HG03280 (cell line): ENCODE measurements around the gene GTPBP6.
A peak's percentile ranks its signal among the peaks of the same experiment; 100 is the strongest.
"Not testable (repeated sequence)": the region's sequence is repeated elsewhere in the genome, so short reads cannot be mapped to it uniquely, and the experiment has no call there.

Experiments
- ATAC-seq: cut with Tn5 transposase; IDR thresholded peaks from one replicate; pipeline ENCODE4 v1.9.1; 2021; ENCODE audit warnings: mild to moderate bottlenecking, moderate library complexity; ENCODE audit not compliant: unreplicated experiment

GTPBP6 gene

DNA sequence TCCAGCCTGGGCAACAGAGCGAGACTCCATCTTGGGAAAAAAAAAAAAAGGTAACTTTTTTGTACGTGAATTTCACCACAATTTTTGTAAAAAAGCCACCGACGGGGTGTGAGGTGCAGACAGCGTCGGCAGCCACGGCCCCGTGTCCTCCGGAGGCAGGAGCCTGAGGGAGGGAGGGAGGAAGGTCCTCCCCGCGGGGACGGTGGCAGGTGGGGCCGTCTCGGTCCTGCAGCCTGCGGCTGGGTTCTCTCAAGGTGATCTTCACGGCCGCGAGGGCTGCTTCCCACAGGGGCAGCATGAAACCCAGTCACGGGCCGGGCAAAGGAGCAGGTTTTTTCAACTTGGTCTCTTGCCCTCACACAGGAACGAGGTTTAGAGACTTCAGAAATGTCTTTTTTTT, 23.5 kb downstream of the GTPBP6 start:
- no peak for ATAC-seq

DNA sequence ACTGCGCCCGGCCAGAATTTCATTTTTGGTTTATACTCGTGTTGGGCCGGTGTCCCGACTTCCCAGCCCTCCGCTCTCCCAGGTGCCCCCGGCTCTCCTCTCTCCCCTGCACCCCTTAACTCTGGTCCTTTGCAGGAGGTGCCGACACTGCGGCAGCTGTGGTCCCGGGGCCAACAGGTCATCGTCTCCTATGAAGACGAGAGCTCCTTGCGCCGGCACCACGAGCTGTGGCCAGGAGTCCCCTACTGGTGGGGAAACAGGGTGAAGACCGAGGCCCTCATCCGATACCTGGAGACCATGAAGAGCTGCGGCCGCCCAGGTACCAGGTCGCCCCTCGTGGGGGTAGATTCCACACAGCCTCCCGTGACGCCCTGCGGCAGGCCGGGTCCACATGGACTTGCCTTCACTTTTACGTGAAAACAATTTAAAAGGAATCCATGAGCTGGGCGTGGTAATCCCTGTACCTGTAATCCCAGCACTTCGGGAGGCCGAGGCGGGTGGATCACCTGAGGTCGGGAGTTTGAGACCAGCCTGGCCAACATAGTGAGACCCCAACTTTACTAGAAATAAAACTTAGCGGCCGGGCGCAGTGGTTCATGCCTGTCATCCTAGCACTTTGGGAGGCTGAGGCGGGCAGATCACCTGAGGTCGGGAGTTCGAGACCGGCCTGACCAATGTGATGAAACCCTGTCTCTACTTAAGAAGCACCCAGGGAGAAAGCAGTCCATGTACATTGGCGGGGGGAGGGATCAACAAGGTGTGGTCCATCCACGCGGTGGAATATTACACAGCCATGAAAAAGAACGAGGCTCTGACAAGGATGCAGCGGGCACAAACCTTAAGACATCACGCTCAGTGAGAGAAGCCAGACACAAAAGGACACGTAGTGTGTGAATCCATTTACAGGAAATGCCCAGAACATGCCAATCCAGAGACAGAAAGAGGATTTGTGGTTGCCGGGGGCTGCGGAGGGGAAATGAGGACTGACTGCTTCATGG, 25.4 kb downstream of the GTPBP6 start:
- no peak for ATAC-seq

DNA sequence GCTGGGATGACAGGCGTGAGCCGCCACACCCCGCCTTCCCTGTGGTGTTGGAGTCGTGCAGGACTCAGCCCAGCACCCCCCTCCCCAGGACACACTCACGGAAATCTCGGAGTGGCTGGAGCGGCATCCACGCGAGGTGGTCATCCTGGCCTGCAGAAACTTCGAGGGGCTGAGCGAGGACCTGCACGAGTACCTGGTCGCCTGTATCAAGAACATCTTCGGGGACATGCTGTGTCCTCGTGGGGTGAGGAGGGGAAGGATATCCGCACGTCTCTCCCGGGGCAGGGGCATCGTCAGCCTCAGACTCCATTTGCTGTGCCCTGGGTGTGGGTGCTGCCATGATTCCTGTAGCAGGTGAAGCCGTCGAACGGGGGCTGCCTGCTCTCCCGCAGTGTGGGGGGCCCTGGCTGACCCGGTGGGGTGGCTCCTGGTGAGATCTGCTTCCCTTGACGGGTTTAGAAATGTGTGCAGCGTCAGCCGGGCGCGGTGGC, 27.1 kb downstream of the GTPBP6 start:
- no peak for ATAC-seq

DNA sequence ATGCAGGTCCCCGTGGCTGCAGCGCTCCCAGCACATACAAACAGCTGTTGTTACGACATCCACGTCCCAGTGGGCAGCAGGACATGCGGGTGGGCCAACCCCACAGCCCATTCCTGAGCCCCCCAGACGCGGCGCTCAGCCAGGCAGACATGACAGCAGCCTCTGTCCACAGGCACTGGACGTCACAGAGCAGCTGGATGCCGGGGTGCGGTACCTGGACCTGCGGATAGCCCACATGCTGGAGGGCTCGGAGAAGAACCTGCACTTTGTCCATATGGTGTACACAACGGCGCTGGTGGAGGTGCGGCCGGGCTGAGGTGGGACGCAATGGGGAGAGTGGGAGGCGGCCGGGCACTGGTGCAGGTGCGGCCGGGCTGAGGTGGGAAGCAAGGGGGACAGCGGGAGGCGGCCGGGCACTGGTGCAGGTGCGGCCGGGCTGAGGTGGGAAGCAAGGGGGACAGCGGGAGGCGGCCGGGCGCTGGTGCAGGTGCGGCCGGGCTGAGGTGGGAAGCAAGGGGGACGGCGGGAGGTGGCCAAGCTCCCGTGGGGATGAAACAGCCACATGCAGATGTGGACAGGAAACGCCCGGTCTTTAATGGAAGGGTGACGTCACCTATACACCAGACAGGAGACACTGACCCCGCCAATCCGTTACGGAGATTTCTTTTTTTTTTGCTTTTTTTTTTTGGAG, 28.0 kb downstream of the GTPBP6 start:
- ATAC-seq = no peak

DNA sequence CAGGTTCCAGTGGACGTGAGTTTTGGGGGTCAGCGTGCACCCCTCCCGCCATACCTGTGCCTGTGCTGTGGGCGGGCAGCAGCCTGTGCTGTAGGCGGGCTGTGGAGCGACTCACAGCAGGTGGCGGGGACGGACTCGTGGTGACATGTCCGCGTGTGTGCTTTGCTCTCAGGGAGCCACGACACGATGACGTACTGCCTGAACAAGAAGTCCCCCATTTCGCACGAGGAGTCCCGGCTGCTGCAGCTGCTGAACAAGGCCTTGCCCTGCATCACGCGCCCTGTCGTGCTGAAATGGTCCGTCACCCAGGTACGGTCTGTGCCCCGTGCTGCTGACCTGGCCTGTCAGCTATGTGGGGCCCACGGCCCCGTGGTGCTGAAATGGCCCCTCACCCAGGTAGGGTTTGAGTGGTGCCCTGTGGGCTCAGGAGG, 30.0 kb downstream of the GTPBP6 start:
- no peak for ATAC-seq

DNA sequence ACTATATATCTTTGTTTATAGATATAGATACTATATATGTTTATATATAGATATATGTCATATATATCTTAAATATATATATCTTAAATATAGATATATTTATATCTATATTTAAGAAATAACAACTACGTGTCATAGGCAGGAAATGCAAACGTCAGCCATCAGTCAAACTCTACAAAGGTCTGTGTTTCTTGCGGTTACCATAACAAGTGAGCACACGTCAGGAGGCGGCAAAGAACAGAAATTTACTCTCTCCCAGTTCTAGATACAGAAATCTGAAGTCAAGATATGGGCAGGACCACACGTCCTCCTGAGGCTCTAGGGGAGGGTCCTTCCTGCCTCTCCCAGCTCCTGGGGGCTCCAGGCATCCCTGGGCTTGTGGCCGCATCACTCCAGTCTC, 30.9 kb downstream of the GTPBP6 start:
- no peak for ATAC-seq

DNA sequence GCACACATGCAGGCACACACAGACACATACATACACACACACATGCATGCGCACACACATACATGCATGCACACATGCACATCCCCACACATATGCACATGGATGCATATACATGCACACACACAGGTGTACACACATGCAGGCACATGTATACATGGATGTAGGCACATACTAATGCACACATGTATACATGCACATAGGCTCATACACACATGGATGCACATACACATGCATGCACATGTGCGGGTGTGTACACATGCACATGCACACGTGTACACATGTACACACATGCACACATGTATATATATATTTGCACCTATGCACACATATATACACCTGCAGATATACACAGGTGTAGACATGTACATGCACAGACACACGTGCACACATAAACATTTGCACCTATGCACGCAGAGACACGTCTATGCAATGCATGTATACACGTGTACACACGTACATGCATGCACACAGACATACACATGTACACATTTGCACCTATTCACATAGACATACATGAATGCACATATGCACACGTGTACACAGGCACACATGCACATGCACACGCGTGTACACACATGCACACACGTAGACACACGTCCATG, 33.4 kb downstream of the GTPBP6 start:
- no peak for ATAC-seq

DNA sequence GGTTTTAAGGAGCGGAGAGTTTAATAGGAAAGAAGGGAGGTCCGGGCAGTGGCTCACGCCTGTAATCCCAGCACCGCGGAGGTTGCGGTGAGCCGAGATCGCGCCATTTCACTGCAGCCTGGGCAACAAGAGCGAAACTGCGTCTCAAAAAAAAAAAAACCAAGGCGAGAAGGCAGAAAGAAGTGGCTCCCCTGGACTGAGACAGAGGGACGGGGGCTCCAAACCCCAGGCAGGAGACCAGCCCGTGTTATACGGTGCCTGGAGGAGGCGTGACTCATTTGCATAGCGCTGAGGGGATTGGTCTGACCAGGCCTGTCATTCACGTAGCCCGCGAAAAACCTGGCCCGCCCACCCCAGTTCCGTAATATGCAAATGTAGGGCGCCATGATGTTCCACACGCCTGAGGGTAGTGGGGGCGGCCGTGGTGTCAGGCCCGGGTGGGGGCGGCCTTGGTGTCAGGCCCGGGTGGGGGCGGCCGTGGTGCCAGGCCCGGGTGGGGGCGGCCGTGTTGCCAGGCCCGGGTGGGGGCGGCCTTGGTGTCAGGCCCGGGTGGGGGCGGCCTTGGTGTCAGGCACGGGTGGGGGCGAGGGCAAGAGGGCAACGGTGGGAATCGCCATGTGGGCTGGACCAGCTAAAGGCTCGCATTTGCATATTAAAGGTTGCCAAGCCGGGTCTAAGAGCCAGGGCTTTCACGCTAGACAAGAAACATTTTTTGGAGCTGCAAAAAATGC, 35.3 kb downstream of the GTPBP6 start:
- peak; percentile 99 for ATAC-seq

DNA sequence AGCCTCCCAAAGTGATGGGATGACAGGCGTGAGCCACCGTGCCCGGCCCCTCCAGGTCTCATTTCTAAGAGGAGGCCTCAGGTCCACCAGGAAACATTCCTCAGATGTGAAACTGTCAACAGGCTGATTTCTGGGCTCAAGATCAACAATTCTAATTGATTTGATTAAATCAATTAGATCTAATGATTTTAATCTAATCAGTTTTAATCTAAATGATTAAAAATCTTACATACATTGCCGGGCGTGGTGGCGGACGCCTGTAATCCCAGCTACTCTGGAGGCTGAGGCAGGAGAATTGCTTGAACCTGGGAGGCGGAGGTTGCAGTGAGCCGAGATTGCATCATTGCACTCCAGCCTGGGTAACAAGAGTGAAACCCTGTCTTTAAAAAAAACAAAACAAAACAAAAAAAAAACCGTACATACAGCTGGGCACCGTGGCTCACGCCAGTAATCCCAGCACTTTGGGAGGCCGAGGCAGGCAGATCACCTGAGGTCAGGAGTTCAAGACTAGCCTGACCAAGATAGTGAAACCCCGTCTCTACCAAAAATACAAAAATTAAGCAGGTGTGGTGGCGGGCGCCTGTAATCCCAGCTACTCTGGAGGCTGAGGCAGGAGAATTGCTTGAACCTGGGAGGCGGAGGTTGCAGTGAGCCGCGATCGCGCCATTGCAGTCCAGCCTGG, 36.5 kb downstream of the GTPBP6 start:
- ATAC-seq = not testable (repeated sequence)

DNA sequence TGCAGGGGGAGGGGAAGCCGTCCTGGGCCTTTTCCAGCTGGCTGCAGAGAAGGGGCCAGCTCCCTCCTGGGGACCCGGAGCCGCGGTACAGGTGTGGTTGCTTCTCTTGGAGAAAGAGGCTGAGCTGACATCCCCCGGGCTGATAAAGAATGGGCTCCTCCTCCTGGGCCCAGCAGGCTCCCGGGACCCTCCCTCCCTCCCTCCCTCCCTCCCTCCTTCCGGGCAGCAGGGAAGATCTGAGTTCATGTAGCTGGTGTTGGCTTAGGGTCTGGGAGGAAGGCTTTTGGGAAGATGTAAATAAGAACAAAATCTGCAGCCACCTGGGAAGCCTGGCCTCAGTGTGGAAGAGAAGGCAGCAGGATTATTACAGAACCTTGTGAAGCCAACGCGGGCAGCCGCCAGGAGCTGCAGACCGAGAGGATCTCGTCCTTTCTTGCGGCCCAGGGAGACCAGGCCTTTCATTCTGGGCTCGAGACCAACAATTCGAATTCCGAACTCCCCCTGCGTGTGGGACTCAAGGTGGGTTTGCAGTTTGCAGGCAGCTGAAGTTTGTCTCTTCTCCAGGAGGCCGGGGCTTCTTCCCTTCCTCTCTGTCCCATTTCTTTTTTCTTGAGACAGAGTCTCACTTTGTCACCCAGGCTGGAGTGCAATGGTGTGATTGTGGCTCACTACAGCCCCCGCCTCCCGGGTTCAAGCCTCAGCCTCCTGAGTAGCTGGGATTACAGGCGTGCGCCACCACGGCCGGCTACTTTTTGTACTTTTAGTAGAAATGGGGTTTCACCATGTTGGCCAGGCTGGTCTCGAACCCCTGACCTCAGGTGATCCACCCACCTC, 37.2 kb downstream of the GTPBP6 start, which contains the start of gene PLCXD1:
PLCXD1 (plus strand) TSS at position 216 of the 834 bp plus-strand sequence. CDS start 2,807 bp downstream, outside the sequence.
- no peak for ATAC-seq

DNA sequence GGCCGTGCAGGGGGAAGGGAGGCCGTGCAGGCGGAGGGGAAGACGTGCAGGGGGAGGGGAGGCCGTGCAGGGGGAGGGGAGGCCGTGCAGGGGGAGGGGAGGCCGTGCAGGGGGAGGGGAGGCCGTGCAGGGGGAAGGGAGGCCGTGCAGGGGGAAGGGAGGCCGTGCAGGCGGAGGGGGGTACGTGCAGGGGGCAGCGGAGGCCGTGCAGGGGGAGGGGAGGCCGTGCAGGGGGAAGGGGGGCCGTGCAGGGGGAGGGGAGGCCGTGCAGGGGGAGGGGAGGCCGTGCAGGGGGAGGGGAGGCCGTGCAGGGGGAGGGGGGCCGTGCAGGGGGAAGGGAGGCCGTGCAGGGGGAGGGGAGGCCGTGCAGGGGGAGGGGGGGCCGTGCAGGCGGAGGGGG, 37.9 kb downstream of the GTPBP6 start:
- ATAC-seq = not testable (repeated sequence)

DNA sequence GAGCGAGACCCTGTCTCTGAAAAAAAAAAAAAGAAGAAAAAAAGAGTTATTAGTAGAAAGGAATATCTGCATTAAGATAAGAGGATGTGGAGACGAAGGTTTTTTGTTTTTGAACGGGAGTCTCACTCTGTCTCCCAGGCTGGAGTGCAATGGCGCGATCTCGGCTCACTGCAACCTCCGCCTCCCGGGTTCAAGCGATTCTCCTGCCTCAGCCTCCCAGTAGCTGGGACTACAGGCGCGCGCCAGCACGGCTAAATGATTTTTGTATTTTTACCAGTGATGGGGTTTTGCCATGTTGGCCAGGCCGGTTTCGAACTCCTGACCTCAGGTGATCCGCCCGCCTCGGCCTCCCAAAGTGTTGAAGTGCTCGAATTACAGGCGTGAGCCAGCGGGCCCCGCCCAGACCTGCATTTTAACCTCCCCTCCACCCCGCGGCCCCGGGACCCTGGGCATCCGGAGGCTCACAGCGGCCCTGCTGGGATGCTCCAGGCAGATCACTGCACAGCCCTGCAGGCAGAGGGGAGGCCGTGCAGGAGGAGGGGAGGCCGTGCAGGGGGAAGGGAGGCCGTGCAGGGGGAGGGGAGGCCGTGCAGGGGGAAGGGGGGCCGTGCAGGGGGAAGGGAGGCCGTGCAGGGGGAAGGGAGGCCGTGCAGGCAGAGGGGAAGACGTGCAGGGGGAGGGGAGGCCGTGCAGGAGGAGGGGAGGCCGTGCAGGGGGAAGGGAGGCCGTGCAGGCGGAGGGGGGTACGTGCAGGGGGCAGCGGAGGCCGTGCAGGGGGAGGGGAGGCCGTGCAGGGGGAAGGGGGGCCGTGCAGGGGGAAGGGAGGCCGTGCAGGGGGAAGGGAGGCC, 38.6 kb downstream of the GTPBP6 start:
- not testable (repeated sequence) for ATAC-seq

DNA sequence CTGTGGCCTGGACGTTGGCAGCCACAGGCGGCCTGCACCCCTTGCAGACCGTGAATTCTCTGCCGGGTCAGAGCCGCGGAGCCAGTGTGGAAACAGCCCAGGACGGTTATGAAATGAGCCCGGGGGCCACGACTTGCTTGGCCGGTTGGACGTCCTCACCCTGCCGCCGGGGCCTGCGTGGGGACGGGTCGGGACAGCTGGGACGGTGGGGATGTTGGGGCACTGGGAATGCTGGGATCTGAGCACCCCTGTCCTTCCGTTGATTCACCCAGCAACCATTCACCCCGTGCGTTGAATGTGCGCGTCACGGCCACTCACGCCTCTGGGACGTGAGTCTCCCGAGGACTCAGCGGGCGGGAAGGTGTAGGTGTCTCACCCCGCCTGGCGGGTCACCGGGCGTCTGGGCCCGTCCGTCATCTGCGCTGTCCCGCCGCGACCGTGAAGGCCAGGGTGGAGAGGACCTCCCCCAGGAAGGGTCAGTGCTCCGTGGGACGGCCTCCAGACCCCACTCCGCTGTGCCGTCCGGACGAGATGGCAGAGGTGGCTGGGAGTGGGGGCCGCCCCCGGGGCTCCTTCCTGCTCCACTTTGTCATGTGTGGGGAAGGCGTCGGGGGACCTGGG, 41.9 kb downstream of the GTPBP6 start:
- no peak for ATAC-seq

DNA sequence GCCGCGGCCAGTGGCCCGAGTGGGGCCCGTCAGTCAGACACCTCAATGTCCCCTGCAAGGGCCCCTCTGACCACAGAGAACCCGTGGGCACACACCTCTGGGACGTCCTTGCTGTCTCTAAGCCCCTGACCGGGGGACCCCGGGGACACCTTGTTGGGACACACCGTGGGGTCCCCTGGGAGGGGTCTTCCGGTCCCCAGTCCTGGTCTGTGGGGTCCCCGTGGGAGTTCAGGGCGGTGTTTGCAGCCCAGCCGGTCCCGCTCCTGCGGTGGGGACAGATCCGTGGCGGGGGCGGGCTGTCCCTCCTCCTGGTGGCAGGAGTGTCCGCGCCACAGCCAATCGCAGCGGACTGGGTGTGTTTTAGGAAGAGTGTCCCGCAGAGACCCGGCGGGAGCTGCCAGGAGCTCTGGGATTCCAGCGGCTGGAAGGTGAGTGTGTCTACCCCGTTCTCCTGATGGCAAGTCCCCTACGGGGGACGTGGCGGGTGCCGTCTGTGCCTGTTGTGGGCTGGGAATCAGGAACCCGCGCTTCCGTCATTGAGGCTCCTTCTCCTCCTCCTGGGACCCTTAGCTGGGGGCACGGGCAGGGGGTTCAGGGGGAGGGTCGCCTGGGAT, 42.5 kb downstream of the GTPBP6 start:
- no peak for ATAC-seq

DNA sequence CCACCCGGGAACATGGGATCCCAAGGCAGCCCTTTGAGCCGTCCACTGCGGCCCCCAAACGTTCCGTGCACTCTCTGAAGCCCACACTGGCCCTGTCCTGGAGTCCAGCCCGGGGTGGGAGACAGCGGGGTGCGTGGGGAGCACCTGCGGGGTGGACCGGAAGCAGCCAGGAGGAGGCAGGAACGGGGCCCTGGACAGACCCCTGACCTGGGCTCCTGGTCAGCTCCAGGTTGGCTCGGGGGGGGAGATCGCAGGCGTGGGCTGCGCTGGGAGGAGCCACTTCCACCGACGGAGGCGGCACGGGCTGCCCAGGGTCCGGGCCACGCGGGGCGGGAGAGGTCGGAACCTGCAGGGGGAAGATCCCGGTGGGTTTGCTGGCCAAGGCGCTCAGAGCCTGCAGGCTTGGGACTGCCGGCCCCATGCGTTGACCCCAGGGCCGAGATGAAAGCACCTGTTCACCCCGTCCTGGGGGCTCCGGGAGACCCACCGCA, 43.1 kb downstream of the GTPBP6 start:
- no peak for ATAC-seq

DNA sequence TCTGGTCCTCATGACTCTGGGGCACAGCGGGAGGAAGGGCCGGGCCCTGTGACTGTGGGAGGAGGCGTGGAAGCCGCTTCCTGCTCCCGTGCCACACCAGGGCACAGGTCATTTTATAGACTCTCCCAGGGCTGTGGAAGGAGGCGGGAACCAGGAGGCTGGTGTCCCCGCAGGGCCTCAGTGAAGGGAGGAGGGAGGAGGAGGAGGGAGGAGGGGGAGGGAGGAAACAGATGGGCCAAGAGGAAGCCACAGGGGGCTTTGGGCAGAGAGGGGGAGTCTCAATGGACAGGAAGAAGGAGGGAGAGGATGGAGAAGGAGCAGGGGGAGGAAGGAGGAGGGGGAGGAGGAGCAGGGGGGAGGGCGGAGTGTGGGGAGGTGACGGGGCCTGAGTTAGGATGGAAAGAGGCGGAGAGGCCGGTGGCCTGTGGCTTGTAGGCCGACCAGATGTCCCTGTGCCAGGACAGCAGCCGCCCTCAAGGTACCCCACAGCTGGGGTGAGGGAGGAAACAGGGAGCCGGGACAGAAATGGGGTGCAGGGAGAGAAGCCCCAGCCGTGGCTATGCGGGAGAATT, 43.6 kb downstream of the GTPBP6 start:
- no peak for ATAC-seq

DNA sequence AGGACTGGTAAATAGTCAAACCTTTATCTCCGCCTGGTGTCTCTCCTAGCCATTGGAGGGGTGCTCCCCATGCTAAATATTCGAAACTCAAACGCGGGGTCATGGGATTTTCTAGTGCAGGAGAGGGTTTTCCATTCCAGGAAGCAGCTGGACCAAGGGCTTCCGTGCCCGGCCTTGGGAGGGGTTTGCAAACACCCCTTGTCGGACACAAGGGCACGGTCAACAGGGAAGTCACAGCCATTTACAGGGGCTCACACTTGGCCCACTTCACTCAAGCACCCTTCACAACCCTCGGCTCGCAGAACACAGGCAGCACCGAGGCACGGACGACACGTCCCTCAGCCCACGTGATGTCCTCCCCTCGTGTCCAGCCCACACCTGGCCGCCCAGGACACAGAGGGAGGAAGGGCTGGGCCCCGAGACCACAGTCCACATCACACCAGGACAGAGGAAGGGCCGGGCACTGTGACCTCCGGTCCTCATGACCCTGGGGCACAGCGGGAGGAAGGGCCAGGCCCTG, 47.7 kb downstream of the GTPBP6 start:
- ATAC-seq = no peak
